ENCODE data around the gene ANKRD10. TPM values are rescaled to one million over a fixed set of nuclear protein-coding genes. Genes with fewer than 3 reads are reported as not detected.

ANKRD10 gene
- 100 to 1,000 TPM in 3 of 5 donors, 10 to 100 TPM in 2; 93.7 to 133 (median 104) TPM for total RNA-seq
- 172 TPM for total RNA-seq (2013)
- total RNA-seq, result 40.6 to 154 (median 85.1) reads per million in 29 experiments

- ATAC-seq (replicated peaks in 1 of 4) (peak; percentile 74 to 81 (median 76)), DNase-seq (peak; percentile 69 to 94 (median 84))
- Histone ChIP-seq H3K4me3 (ENCODE audit: control insufficient read depth in 1 of 2, extremely low read depth in 1 of 2, low read length in 1 of 2) (peak within 1 kb of the TSS; percentile 80 to 89), H3K9me3 (no peaks in the 10 kb centered on the region), H3K4me1 (ENCODE audit: control insufficient read depth in 1 of 2, extremely low read depth in 1 of 2, insufficient read depth in 2 of 2, low read length in 2 of 2) (peaks cover 23 to 25% of the 10 kb centered on the region in 2 experiments), H3K36me3 (ENCODE audit: control insufficient read depth in 2 of 2, extremely low read depth in 1 of 2, insufficient read depth in 1 of 2, low read length in 1 of 2) (peaks cover 0 to 1% of the 10 kb centered on the region in 2 donors), H3K27ac (ENCODE audit: low read length) (peak within 1 kb of the TSS; percentile 74), H3K27me3 (replicated peaks in 1 of 2; ENCODE audit: control insufficient read depth in 2 of 2, extremely low read depth in 1 of 2, insufficient read depth in 2 of 2, low read length in 1 of 2) (no peaks in the 10 kb centered on the region)
- Mint-ChIP-seq H3K4me1 (peaks cover 39 to 46% (median 41%) of the 10 kb centered on the region in 3 donors), H3K27ac (peak within 1 kb of the TSS; percentile 89 to 91), H3K4me3 (peak within 1 kb of the TSS; percentile 89 to 92 (median 90)), H3K27me3 (no peaks in the 10 kb centered on the region), H3K36me3 (peaks cover 7% of the 10 kb centered on the region), H3K9me3 (no peaks in the 10 kb centered on the region)
- CTCF ChIA-PET, result interaction anchor here (0.5 to 1.7 kb wide), 10 partner anchors 10 to 299 kb away, joined by 3 to 6 read pairs (median 3); no protein-coding TSS in a partner anchor
- POLR2A ChIA-PET, result interaction anchor here in 1 of 2 donors (0.6 kb wide), 1 partner anchor 15 kb away, joined by 3 read pairs; no protein-coding TSS in a partner anchor
- under 1% methylated on average over 77 of the region's 81 CpGs for WGBS (ENCODE audit: insufficient coverage)
Measured at GRCh38 chr13:110915057-110915873, at the start of gene ANKRD10. Gene ANKRD10 (minus strand): TSS chr13:110915069. CDS start chr13:110914934, 135 bp downstream.

GRCh38 chr13:110964229-110965037 lies 49.6 kb upstream of the ANKRD10 start:
- Histone ChIP-seq H3K9me3 (no peaks in the 10 kb centered on the region), H3K27ac (ENCODE audit: low read length) (no peak overlapping the region), H3K27me3 (replicated peaks in 1 of 2; ENCODE audit: control insufficient read depth in 2 of 2, extremely low read depth in 1 of 2, insufficient read depth in 2 of 2, low read length in 1 of 2) (no peaks in the 10 kb centered on the region), H3K4me3 (ENCODE audit: control insufficient read depth in 1 of 2, extremely low read depth in 1 of 2, low read length in 1 of 2) (no peak overlapping the region), H3K4me1 (ENCODE audit: control insufficient read depth in 1 of 2, extremely low read depth in 1 of 2, insufficient read depth in 2 of 2, low read length in 2 of 2) (no peaks in the 10 kb centered on the region), H3K36me3 (ENCODE audit: control insufficient read depth in 2 of 2, extremely low read depth in 1 of 2, insufficient read depth in 1 of 2, low read length in 1 of 2) (no peaks in the 10 kb centered on the region)
- Mint-ChIP-seq H3K9me3 (peaks cover 22 to 32% (median 23%) of the 10 kb centered on the region in 3 donors), H3K4me1 (peaks cover 0 to 10% (median 7%) of the 10 kb centered on the region in 3 donors), H3K27ac (peak overlapping the region in 1 of 2 donors; percentile 68), H3K36me3 (peaks cover 4% of the 10 kb centered on the region), H3K4me3 (no peak overlapping the region), H3K27me3 (peaks cover 4 to 30% of the 10 kb centered on the region in 2 donors)
- ATAC-seq (replicated peaks in 1 of 4) (no peak), DNase-seq (no peak)
- 37% methylated on average over 3 of the region's 6 CpGs for WGBS (ENCODE audit: insufficient coverage)
- ChIA-PET CTCF (no interaction called here), POLR2A (no interaction called here)

GRCh38 chr13:110963554-110963970 lies 48.7 kb upstream of the ANKRD10 start:
- WGBS (ENCODE audit: insufficient coverage), result no CpG with 5 or more reads among the region's 3 CpGs
- H3K9me3 ChIP-seq, result no peaks in the 10 kb centered on the region
- CTCF ChIA-PET, result no interaction called here
- ATAC-seq (replicated peaks in 1 of 4), result no peak
- POLR2A ChIA-PET, result interaction anchor here in 1 of 2 donors (0.5 kb wide), 1 partner anchor 11 kb away, joined by 3 read pairs; no protein-coding TSS in a partner anchor
- Mint-ChIP-seq H3K36me3 (peaks cover 4% of the 10 kb centered on the region), H3K4me1 (peaks cover 0 to 10% (median 7%) of the 10 kb centered on the region in 3 donors), H3K27ac (no peak overlapping the region), H3K9me3 (peaks cover 22 to 32% (median 23%) of the 10 kb centered on the region in 3 donors), H3K27me3 (peaks cover 4 to 30% of the 10 kb centered on the region in 2 donors), H3K4me3 (no peak overlapping the region)
- DNase-seq, result no peak
- no peak overlapping the region for H3K27ac ChIP-seq (ENCODE audit: low read length)
- H3K36me3 ChIP-seq (ENCODE audit: control insufficient read depth in 2 of 2, extremely low read depth in 1 of 2, insufficient read depth in 1 of 2, low read length in 1 of 2), result no peaks in the 10 kb centered on the region
- no peaks in the 10 kb centered on the region for H3K4me1 ChIP-seq (ENCODE audit: control insufficient read depth in 1 of 2, extremely low read depth in 1 of 2, insufficient read depth in 2 of 2, low read length in 2 of 2)
- no peak overlapping the region for H3K4me3 ChIP-seq (ENCODE audit: control insufficient read depth in 1 of 2, extremely low read depth in 1 of 2, low read length in 1 of 2)
- H3K27me3 ChIP-seq (replicated peaks in 1 of 2; ENCODE audit: control insufficient read depth in 2 of 2, extremely low read depth in 1 of 2, insufficient read depth in 2 of 2, low read length in 1 of 2), result no peaks in the 10 kb centered on the region

- WGBS (ENCODE audit: insufficient coverage), result no CpG with 5 or more reads among the region's 1 CpG
- DNase-seq (no peak), ATAC-seq (replicated peaks in 1 of 4) (no peak)
- Histone ChIP-seq H3K27me3 (replicated peaks in 1 of 2; ENCODE audit: control insufficient read depth in 2 of 2, extremely low read depth in 1 of 2, insufficient read depth in 2 of 2, low read length in 1 of 2) (peaks cover 0 to 5% of the 10 kb centered on the region in 2 experiments), H3K27ac (ENCODE audit: low read length) (no peak overlapping the region), H3K9me3 (no peaks in the 10 kb centered on the region), H3K36me3 (ENCODE audit: control insufficient read depth in 2 of 2, extremely low read depth in 1 of 2, insufficient read depth in 1 of 2, low read length in 1 of 2) (no peaks in the 10 kb centered on the region), H3K4me3 (ENCODE audit: control insufficient read depth in 1 of 2, extremely low read depth in 1 of 2, low read length in 1 of 2) (no peak overlapping the region), H3K4me1 (ENCODE audit: control insufficient read depth in 1 of 2, extremely low read depth in 1 of 2, insufficient read depth in 2 of 2, low read length in 2 of 2) (no peaks in the 10 kb centered on the region)
- Mint-ChIP-seq H3K9me3 (peaks cover 20 to 32% (median 20%) of the 10 kb centered on the region in 3 donors), H3K4me1 (peaks cover 0 to 10% (median 7%) of the 10 kb centered on the region in 3 donors), H3K27ac (no peak overlapping the region), H3K36me3 (peaks cover 4% of the 10 kb centered on the region), H3K27me3 (peaks cover 5 to 23% of the 10 kb centered on the region in 2 donors), H3K4me3 (no peak overlapping the region)
- CTCF ChIA-PET, result no interaction called here
- POLR2A ChIA-PET, result no interaction called here
Measured at GRCh38 chr13:110961959-110962358, 47.1 kb upstream of the ANKRD10 start.

GRCh38 chr13:110960204-110960603 lies 45.3 kb upstream of the ANKRD10 start:
- no peak for DNase-seq

GRCh38 chr13:110957931-110958330 lies 43.1 kb upstream of the ANKRD10 start:
- peaks cover 0 to 13% (median 5%) of the 10 kb centered on the region in 3 donors for H3K9me3 Mint-ChIP-seq
- H3K27ac ChIP-seq (ENCODE audit: low read length), result no peak overlapping the region
- ChIA-PET CTCF (no interaction called here), POLR2A (no interaction called here)
- H3K4me3 Mint-ChIP-seq, result no peak overlapping the region
- H3K4me1 Mint-ChIP-seq, result no peaks in the 10 kb centered on the region
- ATAC-seq (replicated peaks in 1 of 4) (no peak), DNase-seq (no peak)
- H3K36me3 Mint-ChIP-seq, result no peaks in the 10 kb centered on the region
- no peaks in the 10 kb centered on the region for H3K4me1 ChIP-seq (ENCODE audit: control insufficient read depth in 1 of 2, extremely low read depth in 1 of 2, insufficient read depth in 2 of 2, low read length in 2 of 2)
- H3K4me3 ChIP-seq (ENCODE audit: control insufficient read depth in 1 of 2, extremely low read depth in 1 of 2, low read length in 1 of 2), result no peak overlapping the region
- H3K27ac Mint-ChIP-seq, result no peak overlapping the region
- peaks cover 0 to 12% of the 10 kb centered on the region in 2 experiments for H3K27me3 ChIP-seq (replicated peaks in 1 of 2; ENCODE audit: control insufficient read depth in 2 of 2, extremely low read depth in 1 of 2, insufficient read depth in 2 of 2, low read length in 1 of 2)
- no peaks in the 10 kb centered on the region for H3K9me3 ChIP-seq
- peaks cover 9 to 12% of the 10 kb centered on the region in 2 donors for H3K27me3 Mint-ChIP-seq
- 81% methylated on average over 5 of the region's 6 CpGs for WGBS (ENCODE audit: insufficient coverage)
- H3K36me3 ChIP-seq (ENCODE audit: control insufficient read depth in 2 of 2, extremely low read depth in 1 of 2, insufficient read depth in 1 of 2, low read length in 1 of 2), result no peaks in the 10 kb centered on the region

More at GRCh38 chr13:110960204-110960603, 45.3 kb upstream of the ANKRD10 start:
- Histone ChIP-seq H3K4me1 (ENCODE audit: control insufficient read depth in 1 of 2, extremely low read depth in 1 of 2, insufficient read depth in 2 of 2, low read length in 2 of 2) (no peaks in the 10 kb centered on the region), H3K9me3 (no peaks in the 10 kb centered on the region), H3K36me3 (ENCODE audit: control insufficient read depth in 2 of 2, extremely low read depth in 1 of 2, insufficient read depth in 1 of 2, low read length in 1 of 2) (no peaks in the 10 kb centered on the region), H3K4me3 (ENCODE audit: control insufficient read depth in 1 of 2, extremely low read depth in 1 of 2, low read length in 1 of 2) (no peak overlapping the region), H3K27me3 (replicated peaks in 1 of 2; ENCODE audit: control insufficient read depth in 2 of 2, extremely low read depth in 1 of 2, insufficient read depth in 2 of 2, low read length in 1 of 2) (peaks cover 0 to 5% of the 10 kb centered on the region in 2 experiments), H3K27ac (ENCODE audit: low read length) (no peak overlapping the region)
- Mint-ChIP-seq H3K27ac (no peak overlapping the region), H3K4me3 (no peak overlapping the region), H3K27me3 (peaks cover 5 to 17% of the 10 kb centered on the region in 2 donors), H3K4me1 (peaks cover 0 to 8% (median 5%) of the 10 kb centered on the region in 3 donors), H3K36me3 (no peaks in the 10 kb centered on the region), H3K9me3 (peaks cover 12 to 21% (median 13%) of the 10 kb centered on the region in 3 donors)
- POLR2A ChIA-PET, result interaction anchor here in 1 of 2 donors (0.7 kb wide), 1 partner anchor 9 kb away, joined by 9 read pairs; no protein-coding TSS in a partner anchor
- WGBS (ENCODE audit: insufficient coverage), result 100% methylated on average over 1 of the region's 2 CpGs
- no peak for ATAC-seq (replicated peaks in 1 of 4)
- CTCF ChIA-PET, result no interaction called here

Measured in T-cell (primary cell).